SHP77 (cell line): ENCODE measurements around the gene ZNF132.
"Not testable (repeated sequence)": the region's sequence is repeated elsewhere in the genome, so short reads cannot be mapped to it uniquely, and the experiment has no call there.

Experiments used
- DNase-seq, 2 experiments: peaks; one replicate each; lab custom pipeline; 2025; lab: John Stamatoyannopoulos, UW

ZNF132 gene

DNA sequence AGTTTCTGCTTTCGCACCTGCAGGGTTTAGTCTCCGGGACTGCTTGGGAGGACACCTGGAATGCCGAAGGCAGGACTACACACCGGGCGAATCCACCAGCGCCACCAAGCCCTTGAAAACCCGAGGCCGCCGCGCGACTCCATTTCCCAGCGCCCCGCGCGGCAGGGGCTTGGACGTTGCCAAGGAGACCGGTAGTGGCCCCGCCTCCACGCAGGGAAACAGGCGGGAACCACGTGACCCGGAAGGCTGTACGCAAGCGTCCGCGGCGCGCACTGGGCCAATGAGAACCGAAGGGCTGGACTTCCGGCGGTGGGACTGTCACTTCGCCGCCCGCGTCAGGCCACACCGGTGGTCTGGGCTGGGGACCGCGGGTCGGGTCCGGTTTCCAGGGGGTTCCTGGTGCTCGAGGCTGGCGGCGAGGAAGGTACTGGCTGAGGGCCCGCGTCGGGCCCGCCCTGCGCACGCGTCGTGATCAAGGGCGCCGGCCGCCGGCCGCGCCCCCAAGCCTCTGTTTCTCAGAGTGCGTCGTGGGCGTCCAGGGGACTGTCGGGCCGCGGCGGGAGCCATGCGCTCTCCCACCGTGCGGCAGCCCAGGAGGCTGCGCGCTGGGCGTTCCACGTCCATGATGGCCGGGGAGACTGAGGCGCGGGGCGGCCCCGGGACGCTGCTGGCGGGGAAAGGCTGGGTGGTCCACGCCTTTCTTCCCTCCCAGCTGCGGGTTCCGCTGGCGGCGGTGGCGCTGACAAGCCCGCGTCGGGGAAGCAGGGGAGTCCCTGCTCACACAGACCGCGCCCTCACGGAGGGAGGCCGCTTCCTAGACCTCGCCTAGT is 27.0 kb upstream of the ZNF132 start, which contains the start of gene ZNF324:
Gene ZNF324, plus strand, starts transcription at position 321 of the 830 bp plus-strand sequence. CDS start 2,106 bp downstream, outside the sequence.
- peak; percentile 97 for DNase-seq

DNA sequence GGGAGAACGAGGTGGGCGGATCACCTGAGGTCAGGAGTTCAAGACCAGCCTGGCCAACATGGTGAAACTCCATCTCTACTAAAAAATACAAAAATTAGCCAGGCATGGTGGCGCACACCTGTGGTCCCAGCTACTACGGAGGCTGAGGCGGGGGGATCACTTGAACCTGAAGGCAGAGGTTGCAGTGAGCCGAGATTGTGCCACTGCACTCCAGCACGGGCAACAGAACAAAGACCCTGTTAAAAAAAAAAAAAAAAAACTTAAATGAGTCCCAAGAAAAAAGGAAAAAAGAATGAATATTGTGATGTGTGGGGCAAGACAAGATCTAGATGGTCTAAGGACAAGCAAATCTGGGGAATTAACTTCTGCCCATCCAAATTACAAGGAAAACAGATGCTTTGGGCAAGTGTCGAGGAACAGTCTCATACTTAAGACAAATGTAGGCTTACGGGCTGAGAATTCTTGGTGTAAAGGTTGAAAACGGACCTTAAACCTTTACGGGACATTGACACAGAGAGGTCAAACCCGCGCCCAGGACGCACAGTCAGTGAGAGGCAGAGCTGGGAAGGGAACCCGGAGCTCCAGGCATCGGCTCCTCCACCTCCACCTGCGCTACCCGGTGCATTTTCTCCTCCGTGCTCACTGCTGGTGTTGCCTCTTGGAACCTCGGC is 26.3 kb upstream of the ZNF132 start:
- DNase-seq, result no peak

DNA sequence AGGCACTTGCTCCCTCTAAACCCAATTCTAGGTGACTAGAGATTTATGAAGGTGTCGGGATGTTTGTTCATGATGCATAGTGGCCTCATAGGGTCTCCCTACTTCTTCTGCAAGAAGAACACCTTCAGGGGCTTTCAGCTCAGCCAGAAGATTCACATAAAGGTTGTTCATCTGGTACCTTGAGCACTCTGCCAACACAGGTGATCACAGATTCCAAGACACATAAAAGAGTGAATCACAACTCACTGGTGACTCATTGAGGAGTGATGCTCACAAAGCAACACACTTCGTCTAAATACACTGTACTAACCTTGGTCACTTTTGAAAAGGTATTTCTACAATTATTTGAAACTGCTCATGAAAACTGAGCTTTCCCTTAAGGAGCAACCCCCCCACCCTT is 20.1 kb upstream of the ZNF132 start:
- no peak for DNase-seq

DNA sequence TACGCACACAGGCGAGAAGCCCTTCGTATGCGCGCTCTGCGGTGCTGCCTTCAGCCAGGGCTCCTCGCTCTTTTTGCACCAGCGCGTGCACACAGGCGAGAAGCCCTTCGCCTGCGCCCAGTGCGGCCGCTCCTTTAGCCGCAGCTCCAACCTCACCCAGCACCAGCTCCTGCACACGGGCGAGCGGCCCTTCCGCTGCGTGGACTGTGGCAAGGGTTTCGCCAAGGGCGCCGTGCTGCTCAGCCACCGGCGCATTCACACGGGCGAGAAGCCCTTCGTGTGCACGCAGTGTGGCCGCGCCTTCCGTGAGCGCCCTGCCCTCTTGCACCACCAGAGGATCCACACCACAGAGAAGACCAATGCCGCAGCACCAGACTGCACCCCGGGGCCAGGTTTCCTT is 16.2 kb upstream of the ZNF132 start:
- no peak for DNase-seq

DNA sequence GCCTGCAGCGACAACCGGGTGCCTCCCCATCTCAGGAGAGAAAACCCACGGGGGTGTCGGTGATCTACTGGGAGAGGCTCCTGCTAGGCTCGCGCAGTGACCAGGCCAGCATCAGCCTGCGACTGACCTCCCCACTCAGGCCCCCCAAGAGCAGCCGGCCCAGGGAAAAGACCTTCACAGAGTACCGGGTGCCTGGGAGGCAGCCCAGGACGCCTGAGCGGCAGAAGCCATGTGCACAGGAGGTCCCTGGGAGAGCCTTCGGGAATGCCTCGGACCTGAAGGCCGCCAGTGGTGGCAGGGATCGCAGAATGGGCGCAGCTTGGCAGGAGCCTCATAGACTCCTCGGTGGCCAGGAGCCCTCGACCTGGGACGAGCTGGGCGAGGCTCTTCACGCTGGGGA is 15.4 kb upstream of the ZNF132 start:
- no peak for DNase-seq

DNA sequence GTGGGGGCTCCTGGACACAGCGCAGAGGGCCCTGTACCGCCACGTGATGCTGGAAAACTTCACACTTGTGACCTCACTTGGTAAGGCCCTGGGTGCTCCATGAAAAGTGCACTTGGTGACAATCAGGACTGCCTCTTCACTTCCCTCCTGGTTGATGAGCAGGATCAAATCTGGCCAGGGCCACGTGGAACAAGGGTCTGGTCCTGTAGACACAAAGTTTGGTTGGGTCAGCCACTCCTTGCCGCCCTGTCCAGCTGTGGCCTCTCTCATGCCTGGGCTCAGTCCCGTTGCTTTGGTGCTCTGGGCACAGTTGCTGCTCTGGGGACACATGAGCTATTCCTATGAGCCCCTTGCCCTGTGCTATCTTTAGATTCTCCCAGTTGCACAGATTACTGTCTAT is 13.8 kb upstream of the ZNF132 start:
- no peak for DNase-seq

DNA sequence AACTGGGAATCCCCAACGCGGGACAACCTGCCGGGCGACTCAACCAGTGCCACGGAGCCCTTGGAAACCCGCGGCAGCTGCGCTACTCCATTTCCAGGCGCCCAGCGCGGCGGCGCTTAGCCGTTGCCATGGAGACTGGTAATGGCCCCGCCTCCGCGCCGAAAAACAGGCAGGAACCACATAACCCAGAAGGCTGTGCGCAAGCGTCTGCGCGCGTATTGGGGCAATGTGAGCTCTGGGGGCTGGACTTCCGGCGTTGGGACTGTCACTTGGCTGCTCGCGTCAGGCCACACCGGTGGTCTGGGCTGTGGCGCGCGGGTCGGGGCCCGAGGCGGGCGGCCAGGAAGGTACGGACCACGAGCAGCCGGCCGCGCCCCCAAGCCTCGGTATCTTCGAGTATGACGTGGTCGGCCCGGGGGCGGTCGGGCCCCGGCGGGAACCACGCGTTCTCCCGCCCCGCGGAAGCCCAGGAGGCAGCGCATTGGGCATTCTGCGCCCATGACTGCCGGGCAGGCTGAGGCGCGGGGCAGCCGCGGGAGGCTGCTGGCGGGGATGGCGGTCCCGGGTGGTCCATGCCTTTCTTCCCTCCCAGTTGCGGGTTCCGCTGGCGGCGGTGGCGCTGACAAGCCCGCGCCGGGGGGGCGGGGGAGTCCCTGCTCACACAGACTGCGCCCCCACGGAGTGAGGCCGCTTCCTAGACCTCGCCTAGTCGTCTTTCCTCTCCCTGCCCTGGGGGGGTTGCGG is 11.6 kb upstream of the ZNF132 start, which contains the start of gene ZNF324B:
Gene ZNF324B, plus strand, starts transcription at position 265 of the 744 bp plus-strand sequence. CDS start 2,080 bp downstream, outside the sequence.
- peak; percentile 96 for DNase-seq

DNA sequence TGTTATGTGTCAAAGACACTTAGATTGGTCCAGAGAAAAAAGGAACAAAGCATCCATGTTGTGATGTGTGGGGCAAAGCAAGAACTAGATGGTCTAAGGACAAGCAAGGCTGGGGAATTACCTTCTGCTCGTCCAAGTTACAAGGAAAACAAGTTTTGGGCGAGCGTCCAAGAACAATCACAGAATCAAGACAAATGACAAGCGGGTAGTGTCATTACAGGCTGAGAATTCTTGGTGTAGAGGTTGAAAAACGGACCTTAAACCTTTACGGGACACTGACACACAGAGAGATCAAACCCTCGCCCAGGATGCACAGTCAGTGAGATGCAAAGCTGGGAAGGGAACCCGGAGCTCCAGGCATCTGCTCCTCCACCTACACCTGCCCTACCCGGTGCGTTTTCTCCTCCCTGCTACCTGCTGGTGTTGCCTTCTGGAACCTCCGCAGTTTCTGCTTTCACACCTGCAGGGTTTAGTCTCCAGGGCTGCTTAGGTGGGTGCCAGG is 11.0 kb upstream of the ZNF132 start:
- no peak for DNase-seq

DNA sequence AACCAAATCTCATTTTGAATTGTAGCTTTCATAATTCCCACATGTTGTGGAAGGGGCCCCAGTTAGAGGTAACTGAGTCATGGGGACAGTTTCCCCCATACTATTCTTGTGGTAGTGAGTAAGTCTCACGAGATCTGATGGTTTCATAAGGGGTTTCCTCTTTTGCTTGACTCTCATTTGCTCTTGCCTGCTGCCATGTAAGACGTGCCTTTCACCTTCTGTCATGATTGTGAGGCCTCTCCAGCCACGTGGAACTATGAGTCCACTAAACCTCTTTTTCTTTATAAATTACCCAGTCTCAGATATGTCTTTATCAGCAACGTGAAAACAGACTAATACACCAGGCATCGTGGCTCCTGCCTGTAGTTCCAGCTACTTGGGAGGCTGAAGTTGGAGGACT is 10.0 kb upstream of the ZNF132 start:
- not testable (repeated sequence) for DNase-seq

DNA sequence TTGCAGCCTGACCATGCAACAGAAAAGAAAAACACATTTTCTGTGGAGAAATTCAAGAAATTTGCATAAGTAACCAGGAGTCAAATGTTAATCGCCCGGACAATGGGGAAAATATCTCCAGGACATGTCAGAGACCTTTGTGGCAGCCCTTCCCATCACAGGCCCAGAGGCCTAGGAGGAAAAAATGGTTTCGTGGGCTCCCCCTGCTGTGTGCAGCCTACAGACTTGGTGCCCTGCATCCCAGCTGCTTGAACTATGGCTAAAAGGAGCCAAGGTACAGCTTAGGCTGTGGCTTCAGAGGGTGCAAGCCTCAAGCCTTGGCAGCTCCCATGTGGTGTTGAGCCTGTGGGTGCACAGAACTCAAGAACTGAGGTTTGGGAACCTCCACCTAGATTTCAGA is 8.9 kb upstream of the ZNF132 start:
- DNase-seq, result not testable (repeated sequence)

DNA sequence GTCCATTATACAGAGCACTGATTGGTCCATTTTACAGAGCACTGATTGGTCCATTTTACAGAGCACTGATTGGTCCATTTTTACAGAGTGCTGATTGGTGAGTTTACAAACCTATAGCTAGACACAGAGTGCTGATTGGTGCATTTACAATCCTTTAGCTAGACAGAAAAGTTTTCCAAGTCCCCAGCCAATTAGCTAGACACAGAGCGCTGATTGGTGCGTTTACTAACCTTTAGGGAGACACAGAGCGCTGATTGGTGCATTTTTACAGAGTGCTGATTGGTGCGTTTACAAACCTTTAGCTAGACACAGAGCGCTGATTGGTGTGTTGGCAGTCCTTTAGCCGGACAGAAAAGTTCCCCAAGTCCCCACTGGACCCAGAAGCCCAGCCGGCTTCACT is 3.0 kb upstream of the ZNF132 start:
- DNase-seq, result not testable (repeated sequence)

DNA sequence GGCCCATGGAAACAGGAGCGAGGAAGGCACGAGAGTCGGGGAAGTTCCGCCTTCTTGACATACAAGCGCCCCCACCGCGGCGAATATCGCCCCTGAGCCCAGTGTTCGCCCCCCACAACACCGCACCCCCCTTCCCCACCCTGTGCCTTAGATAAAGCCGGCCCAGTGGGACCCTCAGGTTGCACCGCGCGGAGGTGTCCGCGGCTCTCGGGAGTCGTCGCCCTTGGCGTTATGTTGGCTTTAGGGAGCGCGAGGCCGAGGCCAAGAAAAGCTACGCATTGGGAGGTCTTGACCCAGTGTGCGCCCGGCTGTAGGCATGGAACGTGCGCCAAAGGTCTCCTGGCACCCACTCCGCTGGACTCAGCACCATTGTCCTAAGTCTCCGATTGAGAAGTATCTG is 603 bp upstream of the ZNF132 start:
- DNase-seq, result no peak

DNA sequence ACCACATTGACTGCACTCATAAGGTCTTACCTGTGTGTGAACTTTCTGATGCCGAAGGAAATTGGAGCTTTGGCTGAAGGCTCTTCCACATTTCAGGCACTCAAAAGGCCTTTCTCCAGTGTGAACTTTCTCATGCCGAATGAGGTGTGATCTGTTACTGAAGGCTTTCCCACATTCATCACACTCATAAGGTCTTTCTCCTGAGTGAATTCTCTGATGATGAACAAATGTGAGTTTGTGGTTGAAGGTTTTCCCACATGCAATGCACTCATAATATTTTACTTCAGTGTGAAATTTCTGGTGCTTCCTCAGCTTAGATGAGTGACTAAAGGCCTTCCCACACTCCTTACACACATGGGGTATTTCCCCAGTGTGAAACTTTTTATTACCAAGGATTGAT is 5.7 kb downstream of the ZNF132 start:
- no peak for DNase-seq

DNA sequence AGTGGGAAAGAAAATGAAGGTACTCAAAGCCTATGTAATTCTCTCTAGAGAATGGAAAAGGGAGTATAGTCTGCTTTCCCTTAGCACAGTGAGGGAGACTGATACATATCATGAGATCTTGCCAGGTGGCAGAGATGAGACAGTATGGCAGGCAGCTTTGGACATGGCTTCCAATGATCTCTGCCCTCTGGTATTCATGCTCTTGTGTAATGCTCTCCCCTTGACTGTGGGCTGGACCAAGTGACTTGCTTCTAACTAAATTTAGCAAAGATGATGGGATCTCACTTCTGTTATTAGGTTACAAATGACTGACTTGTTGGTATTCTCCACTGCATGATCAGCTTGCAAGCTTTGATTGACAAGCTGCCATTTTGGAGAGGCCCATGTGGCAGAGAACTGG is 10.2 kb downstream of the ZNF132 start:
- no peak for DNase-seq

DNA sequence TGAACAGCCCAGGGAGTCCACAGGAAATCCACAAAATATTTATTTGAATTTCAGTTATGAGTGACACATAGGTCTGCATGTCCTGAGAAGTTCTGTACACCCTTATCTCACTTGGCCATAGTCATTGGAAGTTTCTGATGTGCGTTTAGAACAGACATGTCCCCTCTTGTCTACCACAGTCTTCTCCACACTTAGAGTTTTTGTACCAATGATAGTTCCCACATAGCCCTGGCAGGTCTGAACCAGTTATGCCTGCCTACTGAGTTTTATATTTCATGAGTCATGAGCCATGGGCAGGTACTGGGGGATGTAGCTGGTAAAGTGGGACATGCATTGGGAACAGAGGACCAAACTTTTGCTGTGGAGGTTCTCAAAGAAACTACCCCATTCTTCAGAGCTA is 11.3 kb downstream of the ZNF132 start:
- no peak for DNase-seq

DNA sequence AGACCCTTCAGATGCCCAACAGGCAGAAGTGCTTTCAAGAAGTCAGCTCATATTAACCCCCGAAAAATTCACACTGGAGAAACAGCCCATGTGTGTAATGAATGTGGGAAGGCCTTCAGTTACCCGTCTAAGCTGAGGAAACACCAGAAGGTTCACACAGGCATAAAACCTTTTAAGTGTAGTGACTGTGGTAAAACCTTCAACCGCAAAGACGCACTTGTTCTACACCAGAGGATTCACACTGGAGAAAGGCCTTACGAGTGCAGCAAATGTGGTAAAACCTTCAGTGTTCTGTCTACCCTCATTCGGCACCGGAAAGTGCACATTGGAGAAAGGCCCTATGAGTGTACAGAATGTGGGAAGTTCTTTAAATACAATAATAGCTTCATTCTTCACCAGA is 22.9 kb downstream of the ZNF132 start:
- DNase-seq, result no peak

DNA sequence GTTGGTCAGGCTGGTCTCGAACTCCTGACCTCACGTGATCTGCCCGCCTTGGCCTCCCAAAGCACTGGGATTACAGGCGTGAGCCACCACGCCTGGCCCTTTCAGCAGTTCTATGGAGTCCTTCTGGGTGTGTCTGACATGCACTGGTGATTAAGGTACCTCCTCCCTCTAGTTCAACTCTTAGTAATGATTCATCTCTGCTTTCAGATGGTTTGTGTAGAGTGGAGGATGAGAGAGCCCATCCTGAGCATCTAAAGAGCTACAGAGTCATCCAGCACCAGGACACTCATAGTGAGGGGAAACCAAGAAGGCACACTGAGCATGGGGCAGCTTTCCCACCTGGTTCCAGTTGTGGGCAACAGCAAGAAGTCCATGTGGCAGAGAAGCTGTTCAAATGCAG is 23.3 kb downstream of the ZNF132 start:
- no peak for DNase-seq

DNA sequence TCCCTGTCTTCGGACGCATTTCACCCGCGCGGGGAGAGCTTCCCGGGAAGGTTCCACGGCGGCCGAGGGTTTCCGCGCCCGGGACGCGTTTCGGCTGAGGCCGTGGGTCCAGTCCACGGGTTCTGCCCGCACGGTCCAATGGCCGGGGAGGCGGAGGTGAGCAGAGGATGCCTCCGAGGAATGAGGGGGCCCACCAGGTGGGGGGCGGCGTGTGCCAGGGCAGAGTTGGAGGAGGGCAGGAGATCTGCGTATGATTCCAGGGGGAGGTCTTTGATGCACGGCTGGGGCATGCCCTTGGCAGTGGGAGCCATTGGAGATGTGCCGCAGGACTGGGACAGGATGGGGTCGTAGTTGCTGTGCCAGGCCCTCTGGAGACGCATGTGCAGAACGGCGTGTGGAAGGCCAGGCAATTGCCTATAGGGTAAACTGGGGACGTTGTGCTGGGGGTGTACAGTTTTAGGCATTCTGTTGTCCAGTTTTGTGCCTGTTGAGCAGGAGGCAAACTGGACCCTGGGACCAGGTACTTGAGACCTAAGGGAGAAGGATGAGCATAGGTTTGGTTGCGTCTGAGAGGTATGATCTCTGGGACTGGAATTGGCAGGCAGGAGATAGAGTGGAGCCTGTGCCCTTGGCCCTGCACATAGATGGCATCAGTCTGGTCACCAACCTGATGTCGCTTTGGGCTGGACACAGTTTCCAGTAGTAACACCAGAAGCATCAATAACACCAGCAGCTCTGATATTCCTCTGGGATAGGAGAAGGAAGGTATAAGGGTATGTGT is 30.8 kb downstream of the ZNF132 start:
- peak in 1 of 2 experiments; percentile 50 for DNase-seq

DNA sequence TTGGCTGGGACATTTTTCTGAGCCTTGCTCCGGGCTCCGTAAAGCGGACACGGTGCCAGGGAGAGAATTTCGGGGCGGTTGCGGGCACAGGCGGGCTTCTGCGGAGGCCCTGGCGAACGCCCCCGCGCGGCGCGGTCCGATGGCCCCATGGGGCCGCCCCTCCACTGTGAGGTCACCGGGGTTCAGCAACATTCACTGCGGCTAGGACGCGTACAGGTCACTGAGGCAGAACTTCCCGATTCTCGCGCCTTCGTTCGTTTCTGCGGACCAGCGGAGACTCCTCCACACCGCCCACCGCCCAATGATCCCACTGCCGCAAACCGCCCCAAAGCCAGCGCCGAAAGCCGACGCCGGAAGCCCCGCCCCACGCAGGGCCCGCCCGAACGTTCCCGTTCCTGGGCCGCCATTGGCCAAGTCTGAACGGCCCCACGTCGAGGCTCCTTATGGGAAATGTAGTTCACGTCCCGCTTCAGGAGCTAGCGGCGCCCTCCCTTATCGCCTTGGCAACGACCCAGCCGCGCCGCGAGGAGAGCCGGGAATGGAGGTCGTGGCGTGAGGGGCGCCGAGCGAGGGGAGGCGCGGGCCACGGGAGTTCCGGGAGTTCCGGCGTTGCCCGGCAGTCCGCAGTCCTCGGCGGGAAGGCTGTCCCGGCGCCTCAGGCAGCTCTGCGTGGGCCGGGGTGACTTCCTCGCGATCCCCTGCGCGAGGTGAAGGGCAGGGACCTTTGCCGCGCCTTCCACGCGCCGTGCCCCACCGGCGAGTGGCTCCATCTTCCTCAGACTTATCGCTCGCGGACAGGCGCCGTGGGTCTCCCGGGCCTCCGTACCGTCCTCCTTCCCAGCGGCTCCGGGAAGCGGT is 31.6 kb downstream of the ZNF132 start, which contains the start of gene ZNF584:
Gene ZNF584, plus strand, starts transcription at position 498 of the 858 bp plus-strand sequence. CDS start 499 bp downstream, outside the sequence.
- peak; percentile 88 to 97 for DNase-seq

DNA sequence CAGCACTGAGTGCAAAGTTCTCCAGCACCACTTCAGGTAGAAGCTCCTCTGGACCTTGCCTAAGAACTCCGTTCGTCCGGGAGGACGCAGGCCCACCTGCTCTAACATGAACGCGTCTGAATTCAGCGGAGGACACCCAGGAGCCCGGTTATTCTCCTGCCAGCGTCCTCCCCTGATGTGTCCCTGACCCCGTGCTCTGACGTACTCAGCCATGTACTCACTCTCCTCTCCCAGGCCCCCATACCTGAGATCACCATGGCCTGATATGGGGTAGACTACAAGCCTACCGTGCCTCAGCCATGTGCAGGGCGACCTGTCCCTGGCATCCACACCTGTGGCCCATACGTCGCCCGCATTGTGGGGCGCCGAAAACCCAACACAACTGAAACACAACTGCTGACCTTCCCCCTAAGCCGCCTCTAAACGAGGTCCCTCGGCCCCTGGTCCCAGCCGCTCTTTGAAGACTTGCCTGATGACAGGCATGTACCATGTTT is 32.2 kb downstream of the ZNF132 start:
- no peak for DNase-seq
